C4-2B (cell line): Measurements from ENCODE around the gene MAP4K1.
"Not testable (repeated sequence)": the region's sequence is repeated elsewhere in the genome, so short reads cannot be mapped to it uniquely, and the experiment has no call there.

Experiments used
- CTCF ChIP-seq: fragments of 450-650 bp; conservative IDR thresholded peaks from 2 replicates; pipeline ENCODE4 v1.5.1; 2017; ENCODE audit warnings: mild to moderate bottlenecking
- ZFX ChIP-seq: fragments of 450-650 bp; IDR thresholded peaks from 2 replicates; pipeline ENCODE4 v1.6.1; 2017

GRCh38 chr19:38558933-38559332, 58.8 kb downstream of the MAP4K1 start:
- not testable (repeated sequence) for TF ChIP-seq CTCF, ZFX
